A204.1 (cell line): Measurements from ENCODE around the gene FNDC3B.
"Not testable (repeated sequence)": the region's sequence is repeated elsewhere in the genome, so short reads cannot be mapped to it uniquely, and the experiment has no call there.

Experiments
- FAIRE-seq: peaks from 2 replicates; lab custom pipeline; 2012; peaks lifted over from hg19 to GRCh38; lab: Jason Lieb, UNC

FNDC3B gene

GRCh38 chr3:172074586-172074985 is 35.2 kb downstream of the FNDC3B start:
- FAIRE-seq, result no peak

GRCh38 chr3:172076212-172076611 is 36.8 kb downstream of the FNDC3B start:
- no peak for FAIRE-seq

- no peak for FAIRE-seq
These were observed 37.9 kb downstream of the FNDC3B start for GRCh38 chr3:172077197-172077757.

GRCh38 chr3:172078244-172078643 is 38.9 kb downstream of the FNDC3B start:
- FAIRE-seq, result no peak

GRCh38 chr3:172078721-172079120 is 39.3 kb downstream of the FNDC3B start:
- no peak for FAIRE-seq

GRCh38 chr3:172079326-172079976 is 40.1 kb downstream of the FNDC3B start:
- FAIRE-seq, result no peak

- no peak for FAIRE-seq
These were observed 41.1 kb downstream of the FNDC3B start for GRCh38 chr3:172080503-172080902.

- FAIRE-seq, result no peak
These were observed 42.9 kb downstream of the FNDC3B start for GRCh38 chr3:172082269-172082668.

GRCh38 chr3:172082820-172083513 is 43.6 kb downstream of the FNDC3B start:
- no peak for FAIRE-seq

GRCh38 chr3:172083995-172084409 is 44.6 kb downstream of the FNDC3B start:
- no peak for FAIRE-seq

- FAIRE-seq, result no peak
These were observed 45.6 kb downstream of the FNDC3B start for GRCh38 chr3:172084871-172085556.

- FAIRE-seq, result no peak
These were observed 46.1 kb downstream of the FNDC3B start for GRCh38 chr3:172085557-172085895.

- no peak for FAIRE-seq
These were observed 46.7 kb downstream of the FNDC3B start for GRCh38 chr3:172086071-172086470.

- FAIRE-seq, result no peak
These were observed 47.8 kb downstream of the FNDC3B start for GRCh38 chr3:172087198-172087597.

- FAIRE-seq, result no peak
These were observed 48.5 kb downstream of the FNDC3B start for GRCh38 chr3:172087602-172088580.

GRCh38 chr3:172089250-172089649 is 49.9 kb downstream of the FNDC3B start:
- FAIRE-seq, result no peak

GRCh38 chr3:172090035-172090434 is 50.7 kb downstream of the FNDC3B start:
- no peak for FAIRE-seq

- FAIRE-seq, result no peak
These were observed 53.3 kb downstream of the FNDC3B start for GRCh38 chr3:172092658-172093057.

GRCh38 chr3:172093581-172094443 is 54.4 kb downstream of the FNDC3B start:
- FAIRE-seq, result not testable (repeated sequence)

GRCh38 chr3:172094621-172095557 is 55.5 kb downstream of the FNDC3B start:
- no peak for FAIRE-seq
